Stomach (tissue), 9 donors: ENCODE results near the gene RAB19. TPM values are rescaled to one million over a fixed set of nuclear protein-coding genes. Genes with fewer than 3 reads are reported as not detected.

Source experiments
- DNase-seq, 2 donors: peaks; one replicate each; pipeline versions ENCODE4 v3.0.0 to v3.0.0-alpha.2; 2013 to 2019
- H3K27ac ChIP-seq, 5 donors: fragments of 200-600 bp in 4 of 5; sonication (generic) in 4 of 5; one replicate each; pipeline ENCODE4 v1.5.1; 2013 to 2019; ENCODE audit warnings: mild to moderate bottlenecking in 1 of 5, moderate library complexity in 1 of 5
- H3K27me3 ChIP-seq, 3 donors: fragments of 200-600 bp; sonication (generic); one replicate each; pipeline ENCODE4 v1.5.1; 2017 to 2019; ENCODE audit warnings: mixed run types in 1 of 3
- H3K36me3 ChIP-seq, 4 donors: fragments of 200-600 bp; sonication (generic); 1 replicate in 3 of 4; 2 replicates in 1 of 4; pipeline ENCODE4 v1.5.1; 2016 to 2019
- H3K4me1 ChIP-seq, 4 donors: fragments of 200-600 bp; sonication (generic); one replicate each; pipeline ENCODE4 v1.5.1; 2016 to 2019
- H3K4me3 ChIP-seq, 4 donors: fragments of 200-600 bp; sonication (generic) in 3 of 4; one replicate each; pipeline ENCODE4 v1.5.1; 2016 to 2019; ENCODE audit warnings: mild to moderate bottlenecking in 1 of 4
- H3K9me3 ChIP-seq, 4 donors: fragments of 200-600 bp; sonication (generic); one replicate each; pipeline ENCODE4 v1.5.1; 2016 to 2019
- CTCF ChIP-seq, 7 experiments: fragments of 450-650 bp in 4 of 7; fragments of 200-600 bp in 3 of 7; sonication (generic) in 3 of 7; IDR thresholded peaks; one replicate each; pipeline ENCODE4 v1.5.1; 2016 to 2019; ENCODE audit warnings: antibody characterized with exemption in 7 of 7, control low read depth in 2 of 7, mild to moderate bottlenecking in 1 of 7
- EP300 ChIP-seq: sonication (generic); formaldehyde crosslinking; IDR thresholded peaks from one replicate; pipeline ENCODE4 v1.6.1; 2017; ENCODE audit warnings: antibody characterized with exemption
- POLR2A ChIP-seq, 4 donors: fragments of 450-650 bp; IDR thresholded peaks; one replicate each; pipeline ENCODE4 v1.6.1; 2016; ENCODE audit warnings: antibody characterized with exemption in 4 of 4, control low read depth in 2 of 4, mild to moderate bottlenecking in 1 of 4, moderate library complexity in 1 of 4
- POLR2AphosphoS5 ChIP-seq, 3 donors: sonication (generic); formaldehyde crosslinking; IDR thresholded peaks; one replicate each; pipeline ENCODE4 v1.6.1; 2016; ENCODE audit warnings: antibody characterized with exemption in 3 of 3
- WGBS, 5 donors: extraction: QIAGEN DNeasy Blood & Tissue Kit in 3 of 5; methylation state at CpG; one replicate each; pipeline versions ENCODE4 v1.1.5 to v1.1.7; 2013 to 2018; 5-methylcytosine and 5-hydroxymethylcytosine counted together
- intact Hi-C: fragments of 100-400 bp; cut with DNase I; formaldehyde crosslinking; loops from one replicate; pipeline ENCODE4 v1.15.1; 2023; ENCODE audit warnings: low total_unique reads
- polyA plus RNA-seq, 3 donors: library from polyadenylated mRNA; stranded (reverse); fragments of 200-250 nt; gene quantifications; one replicate each; pipeline ENCODE4 v1.2.3, GENCODE V29; 2013
- total RNA-seq, 5 donors: library from RNA; depleted of rRNA; stranded (reverse); fragments of >200 nt; gene quantifications; one replicate each; pipeline versions ENCODE4 v1.1.0 to v1.2.3, GENCODE V29; 2014 to 2016
- donor health status: healthy with polysubstance abuse.
- donor health status: Bipolar disorder and iron deficiency.
- donor health status: healthy.

Gene RAB19
- total and polyA plus RNA-seq, 8 donors: 0.20 to 4.6 (median 0.87) TPM; not detected in 3

- Histone ChIP-seq H3K36me3 (peaks cover 0 to 4% (median 0%) of the 10 kb centered on the region in 4 donors), H3K4me1 (peaks cover 0 to 31% (median 6%) of the 10 kb centered on the region in 4 donors), H3K27me3 (no peaks in the 10 kb centered on the region), H3K4me3 (no peak overlapping the region), H3K27ac (no peak overlapping the region), H3K9me3 (no peaks in the 10 kb centered on the region)
- DNase-seq: no peak
- WGBS, 5 donors: 76 to 89% (median 83%) methylated on average over 4 of the region's 4 CpGs
- intact Hi-C loops: no loop called here
- no peak for TF ChIP-seq EP300
These were observed 13.8 kb upstream of the RAB19 start for GRCh38 chr7:140390034-140390433.

- Histone ChIP-seq H3K4me3 (no peak overlapping the region), H3K27ac (no peak overlapping the region), H3K36me3 (peaks cover 0 to 4% (median 0%) of the 10 kb centered on the region in 4 donors), H3K27me3 (no peaks in the 10 kb centered on the region), H3K9me3 (no peaks in the 10 kb centered on the region), H3K4me1 (peaks cover 0 to 29% (median 6%) of the 10 kb centered on the region in 4 donors)
- TF ChIP-seq CTCF (IDR thresholded peaks at IDR 0.05) (no peak), POLR2A (IDR thresholded peaks at IDR 0.05) (no peak), EP300 (no peak), POLR2AphosphoS5 (IDR thresholded peaks at IDR 0.05) (no peak)
- 89 to 92% (median 90%) methylated on average over 8 of the region's 8 CpGs for WGBS, 5 donors
- intact Hi-C loops: no loop called here
- peak in 1 of 2 donors; percentile 22 for DNase-seq
These were observed 13.2 kb upstream of the RAB19 start for GRCh38 chr7:140390466-140391190.

- Histone ChIP-seq H3K27me3 (no peaks in the 10 kb centered on the region), H3K36me3 (no peaks in the 10 kb centered on the region), H3K4me3 (no peak overlapping the region), H3K4me1 (peaks cover 5 to 38% (median 12%) of the 10 kb centered on the region in 4 donors), H3K9me3 (no peaks in the 10 kb centered on the region), H3K27ac (no peak overlapping the region)
- no peak for DNase-seq
- intact Hi-C loops: no loop called here
- 85 to 95% (median 88%) methylated on average over 1 of the region's 1 CpG for WGBS, 5 donors
- no peak for TF ChIP-seq POLR2AphosphoS5 (IDR thresholded peaks at IDR 0.05)
- TF ChIP-seq CTCF (IDR thresholded peaks at IDR 0.05): no peak
- TF ChIP-seq EP300: no peak
- no peak for TF ChIP-seq POLR2A (IDR thresholded peaks at IDR 0.05)
These were observed 12.2 kb upstream of the RAB19 start for GRCh38 chr7:140391634-140392033.

- no peak for TF ChIP-seq EP300
- no peak for TF ChIP-seq POLR2AphosphoS5 (IDR thresholded peaks at IDR 0.05)
- H3K27ac ChIP-seq: no peak overlapping the region
- H3K4me3 ChIP-seq: no peak overlapping the region
- 95 to 99% (median 97%) methylated on average over 12 of the region's 12 CpGs for WGBS, 5 donors
- intact Hi-C loops: no loop called here
- no peaks in the 10 kb centered on the region for H3K36me3 ChIP-seq
- H3K27me3 ChIP-seq: no peaks in the 10 kb centered on the region
- no peaks in the 10 kb centered on the region for H3K9me3 ChIP-seq
- H3K4me1 ChIP-seq: peaks cover 5 to 53% (median 19%) of the 10 kb centered on the region in 4 donors
- no peak for DNase-seq
These were observed 10.0 kb upstream of the RAB19 start for GRCh38 chr7:140393756-140394306.

GRCh38 chr7:140397784-140398750 is 5.8 kb upstream of the RAB19 start, which contains the start of gene SLC37A3:
Gene SLC37A3, minus strand, starts transcription at chr7:140398530. Its CDS starts 16,004 bp downstream, at chr7:140382526.
- peak; percentile 91 to 96 for DNase-seq
- Histone ChIP-seq H3K9me3 (no peaks in the 10 kb centered on the region), H3K4me1 (peaks cover 0 to 36% (median 19%) of the 10 kb centered on the region in 4 donors), H3K27me3 (peaks cover 0 to 5% (median 0%) of the 10 kb centered on the region in 3 donors), H3K27ac (peak within 1 kb of the TSS; percentile 84 to 92 (median 90)), H3K36me3 (no peaks in the 10 kb centered on the region), H3K4me3 (peak within 1 kb of the TSS; percentile 69 to 94 (median 78))
- TF ChIP-seq POLR2AphosphoS5 (IDR thresholded peaks at IDR 0.05): peak; percentile 92 to 99 (median 93)
- peak in 1 of 4 donors; percentile 60 for TF ChIP-seq POLR2A (IDR thresholded peaks at IDR 0.05)
- no peak for TF ChIP-seq EP300
- TF ChIP-seq CTCF (IDR thresholded peaks at IDR 0.05): peak in 4 of 7 experiments; percentile 10 to 30 (median 21)
- intact Hi-C loops: no loop called here
- 0 to 1% (median 1%) methylated on average over 36 to 66 of the region's 66 CpGs for WGBS, 5 donors
